CD4-positive, alpha-beta T cell treated with Interleukin-2 at 100 ng/mL for 4 hours (primary cell): ENCODE results near the gene RPL10.

Experiments used
- DNase-seq: peaks from one replicate; pipeline ENCODE4 v3.0.0-alpha.2; 2020; ENCODE audit warnings: low spot score

The RPL10 gene

GRCh38 chrX:154449618-154450017 is 51.4 kb downstream of the RPL10 start:
- DNase-seq = no peak

DNA sequence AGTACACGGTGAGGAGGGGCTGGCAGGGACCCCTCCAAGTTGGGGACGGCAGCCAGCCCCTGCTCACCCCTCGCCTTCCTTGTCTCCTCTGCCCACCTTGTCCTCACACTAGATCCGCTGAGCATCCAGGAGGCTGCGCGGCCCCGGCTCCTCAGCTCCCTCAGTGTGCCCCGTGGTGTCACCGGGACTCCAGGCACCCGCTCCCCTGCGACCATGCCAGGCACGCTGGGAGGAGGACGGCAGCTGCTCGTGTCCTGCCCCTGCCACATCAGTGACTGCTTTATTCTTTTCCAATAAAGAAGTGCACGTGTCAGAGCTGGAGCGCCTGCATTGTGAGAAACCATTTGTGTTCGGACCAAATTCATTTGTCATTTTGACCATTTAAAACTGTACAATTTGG is 52.1 kb downstream of the RPL10 start:
- no peak for DNase-seq
